Stimulated activated CD8-positive, alpha-beta memory T cell treated with anti-CD3 and anti-CD28 coated beads, Interleukin-15, amount 100 ng/mL, for 1 hour (primary cell): ENCODE data around the gene HES2.
"Not testable (repeated sequence)": the region's sequence is repeated elsewhere in the genome, so short reads cannot be mapped to it uniquely, and the experiment has no call there.

Experiments used
- DNase-seq: peaks from one replicate; pipeline ENCODE4 v3.0.0-alpha.2; 2020; ENCODE audit warnings: low read depth

Gene HES2

GRCh38 chr1:6453895-6454855, 34.5 kb upstream of the HES2 start:
- DNase-seq: not testable (repeated sequence)

- no peak for DNase-seq
Measured at GRCh38 chr1:6450943-6451373, 31.2 kb upstream of the HES2 start.

- DNase-seq: not testable (repeated sequence)
Measured at GRCh38 chr1:6450486-6450885, 30.8 kb upstream of the HES2 start.

GRCh38 chr1:6450005-6450450, 30.3 kb upstream of the HES2 start:
- no peak for DNase-seq

GRCh38 chr1:6448749-6449631, 29.3 kb upstream of the HES2 start:
- no peak for DNase-seq

GRCh38 chr1:6447818-6448748, 28.4 kb upstream of the HES2 start:
- no peak for DNase-seq

GRCh38 chr1:6447016-6447817, 27.5 kb upstream of the HES2 start:
- no peak for DNase-seq

GRCh38 chr1:6446665-6447015, 26.9 kb upstream of the HES2 start:
- DNase-seq: no peak

GRCh38 chr1:6445929-6446328, 26.2 kb upstream of the HES2 start:
- not testable (repeated sequence) for DNase-seq

GRCh38 chr1:6445062-6445763, 25.5 kb upstream of the HES2 start:
- no peak for DNase-seq

GRCh38 chr1:6444377-6444776, 24.7 kb upstream of the HES2 start:
- no peak for DNase-seq

- no peak for DNase-seq
Measured at GRCh38 chr1:6443339-6444115, 23.8 kb upstream of the HES2 start.

- DNase-seq: no peak
Measured at GRCh38 chr1:6441586-6441985, 21.9 kb upstream of the HES2 start.

GRCh38 chr1:6440198-6441126, 20.7 kb upstream of the HES2 start:
- DNase-seq: peak; percentile 34

GRCh38 chr1:6438047-6438525, 18.4 kb upstream of the HES2 start:
- DNase-seq: peak; percentile 51

GRCh38 chr1:6437012-6437700, 17.4 kb upstream of the HES2 start:
- not testable (repeated sequence) for DNase-seq

GRCh38 chr1:6436277-6436676, 16.6 kb upstream of the HES2 start:
- not testable (repeated sequence) for DNase-seq
